SK-N-SH treated with all-trans-retinoic acid at 6 μM for 48 hours (cell line): ENCODE data around the gene G3BP1.

Source experiments
- ARNTL ChIP-seq: fragments of 450-650 bp; formaldehyde crosslinking; IDR thresholded peaks from 2 replicates; pipeline ENCODE4 v1.5.0; 2020; ENCODE audit warnings: low read depth, mild to moderate bottlenecking, moderate library complexity, borderline replicate concordance
- BACH2 ChIP-seq: fragments of 250-450 bp; sonication (Bioruptor Pico); IDR thresholded peaks from 2 replicates; pipeline ENCODE4 v1.9.0; 2021; ENCODE audit warnings: mild to moderate bottlenecking, borderline replicate concordance
- CREB5 ChIP-seq: fragments of 250-450 bp; sonication (Bioruptor Pico); IDR thresholded peaks from 2 replicates; pipeline ENCODE4 v1.5.1; 2020; ENCODE audit warnings: low read depth, mild to moderate bottlenecking, moderate library complexity
- CSDC2 ChIP-seq: fragments of 250-450 bp; sonication (Bioruptor Pico); IDR thresholded peaks from 2 replicates; pipeline ENCODE4 v1.5.0; 2020; ENCODE audit warnings: mild to moderate bottlenecking, moderate library complexity
- GLIS3 ChIP-seq: fragments of 250-450 bp; sonication (Bioruptor Pico); IDR thresholded peaks from 2 replicates; pipeline ENCODE4 v1.5.0; 2020; ENCODE audit warnings: mild to moderate bottlenecking, moderate library complexity
- OSR1 ChIP-seq: fragments of 250-450 bp; sonication (Bioruptor Pico); IDR thresholded peaks from 2 replicates; pipeline ENCODE4 v1.8.0; 2022; ENCODE audit warnings: moderate library complexity, mild to moderate bottlenecking, inconsistent platforms
- PATZ1 ChIP-seq: fragments of 250-450 bp; sonication (Bioruptor Pico); IDR thresholded peaks from 2 replicates; pipeline ENCODE4 v1.8.0; 2020; ENCODE audit warnings: mild to moderate bottlenecking, moderate library complexity, borderline replicate concordance
- TCF4 ChIP-seq: fragments of 250-450 bp; sonication (Bioruptor Pico); IDR thresholded peaks from 2 replicates; pipeline ENCODE4 v1.8.0; 2021; ENCODE audit warnings: mild to moderate bottlenecking, moderate library complexity, borderline replicate concordance
- TSHZ2 ChIP-seq: fragments of 250-450 bp; sonication (Bioruptor Pico); IDR thresholded peaks from 2 replicates; pipeline ENCODE4 v1.5.0; 2020; ENCODE audit warnings: mild to moderate bottlenecking, moderate library complexity
- ZC3H10 ChIP-seq: fragments of 250-450 bp; sonication (Bioruptor Pico); IDR thresholded peaks from 2 replicates; pipeline ENCODE4 v1.5.1; 2021; ENCODE audit warnings: mild to moderate bottlenecking, moderate library complexity
- ZFP30 ChIP-seq: fragments of 450-650 bp; formaldehyde crosslinking; IDR thresholded peaks from 2 replicates; pipeline ENCODE4 v1.5.0; 2022; ENCODE audit warnings: mild to moderate bottlenecking, moderate library complexity
- ZNF70 ChIP-seq: fragments of 450-650 bp; formaldehyde crosslinking; IDR thresholded peaks from 2 replicates; pipeline ENCODE4 v1.5.0; 2020; ENCODE audit warnings: mild to moderate bottlenecking, moderate library complexity
- ZNF8 ChIP-seq: fragments of 450-650 bp; formaldehyde crosslinking; IDR thresholded peaks from 2 replicates; pipeline ENCODE4 v1.5.0; 2020; ENCODE audit warnings: mild to moderate bottlenecking, moderate library complexity

- TF ChIP-seq PATZ1 (CRISPR knock-in tag), result no peak
- TF ChIP-seq CREB5 (CRISPR knock-in tag), result no peak
- TF ChIP-seq TSHZ2 (CRISPR knock-in tag), result no peak
- no peak for TF ChIP-seq BACH2 (CRISPR knock-in tag)
- TF ChIP-seq GLIS3 (CRISPR knock-in tag), result no peak
- TF ChIP-seq ZNF8 (CRISPR knock-in tag), result no peak
- TF ChIP-seq ZC3H10 (CRISPR knock-in tag), result no peak
- no peak for TF ChIP-seq ZFP30 (CRISPR knock-in tag)
- TF ChIP-seq TCF4, result no peak
- no peak for TF ChIP-seq ZNF70 (CRISPR knock-in tag)
- no peak for TF ChIP-seq ARNTL (CRISPR knock-in tag)
- TF ChIP-seq OSR1 (CRISPR knock-in tag), result no peak
- TF ChIP-seq CSDC2, result no peak
Observed at GRCh38 chr5:151764801-151765200, 7.0 kb upstream of the G3BP1 start.
